HAP-1 (cell line): ENCODE measurements around the gene ISM1.
A peak's percentile ranks its signal among the peaks of the same experiment; 100 is the strongest.

Source experiments
- DNase-seq, 2 experiments: peaks; one replicate each; pipeline ENCODE4 v3.0.0-alpha.2; 2016 to 2020; ENCODE audit warnings: low spot score in 2 of 2
- H3K27me3 ChIP-seq: fragments of 250-450 bp; sonication (Bioruptor Pico); 2 replicates; pipeline ENCODE4 v1.5.1; 2020; ENCODE audit warnings: low read depth, mild to moderate bottlenecking, moderate library complexity
- H3K36me3 ChIP-seq: fragments of 250-450 bp; sonication (Bioruptor Pico); replicated peaks from 2 replicates; pipeline ENCODE4 v1.5.1; 2020; ENCODE audit warnings: mild to moderate bottlenecking
- H3K4me1 ChIP-seq: fragments of 250-450 bp; sonication (Bioruptor Pico); 2 replicates; pipeline ENCODE4 v1.5.1; 2020; ENCODE audit warnings: mild to moderate bottlenecking
- H3K4me3 ChIP-seq: fragments of 250-450 bp; sonication (Bioruptor Pico); 2 replicates; pipeline ENCODE4 v1.5.1; 2020; ENCODE audit warnings: mild to moderate bottlenecking, moderate library complexity
- H3K9me3 ChIP-seq: fragments of 250-450 bp; sonication (Bioruptor Pico); 2 replicates; pipeline ENCODE4 v1.5.1; 2020; ENCODE audit warnings: mild to moderate bottlenecking, moderate library complexity
- in situ Hi-C: fragments of 300-500 bp; cut with MboI; formaldehyde crosslinking; loops from 3 replicates; pipeline ENCODE4 v1.14.3; 2020; ENCODE audit warnings: low sequenced_read_pairs, inconsistent platforms, mixed read lengths

Gene ISM1

DNA sequence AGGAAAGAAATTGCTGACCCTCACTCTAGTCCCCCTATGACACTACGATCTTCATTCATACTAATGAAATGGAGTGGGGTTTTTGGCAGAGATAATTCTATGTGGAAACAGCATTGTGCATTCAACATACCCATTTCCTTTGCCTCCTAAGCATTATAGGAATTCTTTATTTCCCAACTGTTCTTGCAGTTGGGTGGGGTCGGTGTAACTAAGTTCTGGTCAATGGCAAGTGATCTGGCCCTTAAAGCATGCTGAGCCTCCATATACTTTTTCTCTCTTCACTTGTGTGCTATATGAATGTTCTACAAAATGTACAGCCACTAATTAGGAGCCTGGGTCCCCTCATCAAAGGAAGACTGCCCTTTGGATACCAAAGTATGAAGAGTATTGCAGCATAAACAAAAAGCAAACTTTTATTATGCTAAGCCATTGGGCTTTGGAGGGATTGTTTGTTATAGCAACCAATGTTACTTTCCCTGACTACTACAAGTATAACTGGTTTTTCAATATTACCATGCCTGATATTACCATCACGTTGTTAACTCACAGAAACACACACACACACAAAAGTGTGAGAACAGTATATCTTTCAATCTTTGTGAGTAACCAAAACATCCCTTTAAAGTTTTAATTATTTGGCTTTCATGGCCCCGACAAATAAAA, 9.0 kb upstream of the ISM1 start:
- Histone ChIP-seq H3K4me3 (no peak overlapping the region), H3K27me3 (peaks cover 16% of the 10 kb centered on the region), H3K9me3 (no peaks in the 10 kb centered on the region), H3K4me1 (no peaks in the 10 kb centered on the region), H3K36me3 (no peaks in the 10 kb centered on the region)
- in situ Hi-C loops = no loop called here
- no peak for DNase-seq

GRCh38 chr20:13212750-13213149, 8.3 kb upstream of the ISM1 start:
- peaks cover 22% of the 10 kb centered on the region for H3K27me3 ChIP-seq
- no peaks in the 10 kb centered on the region for H3K9me3 ChIP-seq
- in situ Hi-C loops = no loop called here
- H3K4me3 ChIP-seq = no peak overlapping the region
- H3K36me3 ChIP-seq = no peaks in the 10 kb centered on the region
- no peak for DNase-seq
- no peaks in the 10 kb centered on the region for H3K4me1 ChIP-seq

- Histone ChIP-seq H3K9me3 (no peaks in the 10 kb centered on the region), H3K4me1 (no peaks in the 10 kb centered on the region), H3K4me3 (no peak overlapping the region), H3K36me3 (no peaks in the 10 kb centered on the region), H3K27me3 (peaks cover 24% of the 10 kb centered on the region)
- no peak for DNase-seq
- in situ Hi-C loops = no loop called here
Observed at GRCh38 chr20:13213335-13213734, 7.7 kb upstream of the ISM1 start.

GRCh38 chr20:13216533-13216932, 4.5 kb upstream of the ISM1 start:
- Histone ChIP-seq H3K9me3 (no peaks in the 10 kb centered on the region), H3K4me1 (0 out of 2 replicates have a peak, but pooled peaks cover 5% of the 10 kb centered on the region), H3K27me3 (peaks cover 51% of the 10 kb centered on the region), H3K4me3 (no peak overlapping the region), H3K36me3 (no peaks in the 10 kb centered on the region)
- in situ Hi-C loops = no loop called here
- DNase-seq = no peak

DNA sequence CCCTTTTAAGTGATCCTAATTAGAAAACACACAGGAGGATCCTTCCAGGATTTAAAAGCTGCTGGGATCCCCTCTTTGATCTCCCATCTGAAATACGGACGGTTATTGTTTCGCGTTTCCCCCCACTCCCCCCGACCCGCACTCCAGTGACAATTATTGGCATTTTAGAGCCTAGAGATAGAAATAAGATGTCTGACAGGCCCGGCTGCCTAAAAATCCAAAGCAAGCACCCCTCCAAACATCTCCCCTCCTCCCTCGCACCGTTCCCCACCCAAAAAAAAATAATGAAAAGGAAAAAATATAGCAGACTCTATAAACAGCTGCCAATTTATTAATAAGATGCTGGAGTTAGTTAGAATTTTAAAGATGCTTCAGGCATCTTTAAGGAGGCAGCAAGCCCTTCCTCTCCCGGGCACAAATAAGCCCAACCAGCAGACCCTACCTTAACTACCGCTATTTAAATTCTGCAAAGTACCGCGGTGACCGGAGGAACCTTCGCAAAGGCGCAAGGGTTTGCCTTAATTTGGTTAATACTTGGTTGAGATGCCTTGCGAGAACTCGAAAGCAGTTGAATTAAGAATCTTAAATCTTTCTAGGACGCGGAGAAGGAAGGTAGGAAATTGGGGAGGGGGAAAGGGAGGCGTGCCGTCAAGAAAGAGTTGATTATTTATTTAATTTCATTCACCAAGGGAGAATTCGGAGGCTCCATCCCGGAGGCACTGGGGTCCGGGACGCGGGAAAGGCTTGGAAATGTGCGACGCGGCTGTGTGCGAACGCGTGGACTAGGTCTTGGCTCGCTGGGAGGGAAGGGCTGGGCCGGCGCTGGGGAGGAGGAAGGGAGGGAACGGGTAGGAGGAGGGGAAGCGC, 1.5 kb upstream of the ISM1 start:
- no peaks in the 10 kb centered on the region for H3K36me3 ChIP-seq
- H3K4me1 ChIP-seq = 0 out of 2 replicates have a peak, but pooled peaks cover 5% of the 10 kb centered on the region
- peaks cover 54% of the 10 kb centered on the region for H3K27me3 ChIP-seq
- no peak for DNase-seq
- H3K4me3 ChIP-seq = peak overlapping the region; percentile 32
- H3K9me3 ChIP-seq = no peaks in the 10 kb centered on the region
- in situ Hi-C loops = no loop called here

GRCh38 chr20:13220194-13220903, 725 bp upstream of the ISM1 start:
- in situ Hi-C loops = no loop called here
- H3K4me1 ChIP-seq = 0 out of 2 replicates have a peak, but pooled peaks cover 5% of the 10 kb centered on the region
- peaks cover 51% of the 10 kb centered on the region for H3K27me3 ChIP-seq
- H3K4me3 ChIP-seq = peak overlapping the region; percentile 32
- no peaks in the 10 kb centered on the region for H3K9me3 ChIP-seq
- DNase-seq = peak; percentile 25 to 61
- H3K36me3 ChIP-seq = no peaks in the 10 kb centered on the region

DNA sequence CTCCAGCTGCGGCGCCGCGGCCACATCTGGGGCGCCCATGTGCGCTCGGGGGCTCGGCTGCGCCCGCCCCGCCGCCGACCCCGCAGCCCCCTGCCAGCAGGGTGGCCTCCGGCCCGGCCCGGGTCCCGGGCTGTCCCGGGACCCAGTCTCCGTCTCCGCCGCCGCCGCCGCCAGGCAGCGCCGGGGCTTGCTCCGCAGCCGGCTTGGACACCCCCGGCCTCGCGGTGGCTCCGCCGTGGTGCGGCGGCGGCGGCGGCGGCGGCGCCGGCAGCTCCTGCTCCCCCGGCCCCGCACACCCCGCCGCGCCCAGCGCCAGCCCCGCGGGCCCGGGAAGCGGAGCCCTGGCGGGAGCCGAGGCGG, 219 bp downstream of the ISM1 start:
- in situ Hi-C loops = no loop called here
- H3K27me3 ChIP-seq = peaks cover 51% of the 10 kb centered on the region
- peak overlapping the region; percentile 32 for H3K4me3 ChIP-seq
- no peak for DNase-seq
- H3K9me3 ChIP-seq = no peaks in the 10 kb centered on the region
- H3K4me1 ChIP-seq = 0 out of 2 replicates have a peak, but pooled peaks cover 5% of the 10 kb centered on the region
- no peaks in the 10 kb centered on the region for H3K36me3 ChIP-seq

GRCh38 chr20:13221673-13222318, 722 bp downstream of the ISM1 start:
- Histone ChIP-seq H3K4me1 (0 out of 2 replicates have a peak, but pooled peaks cover 5% of the 10 kb centered on the region), H3K27me3 (peaks cover 46% of the 10 kb centered on the region), H3K9me3 (no peaks in the 10 kb centered on the region), H3K4me3 (peak overlapping the region; percentile 9; the same call in 1 of the 2 replicates), H3K36me3 (no peaks in the 10 kb centered on the region)
- DNase-seq = peak; percentile 39 to 68
- in situ Hi-C loops = no loop called here

DNA sequence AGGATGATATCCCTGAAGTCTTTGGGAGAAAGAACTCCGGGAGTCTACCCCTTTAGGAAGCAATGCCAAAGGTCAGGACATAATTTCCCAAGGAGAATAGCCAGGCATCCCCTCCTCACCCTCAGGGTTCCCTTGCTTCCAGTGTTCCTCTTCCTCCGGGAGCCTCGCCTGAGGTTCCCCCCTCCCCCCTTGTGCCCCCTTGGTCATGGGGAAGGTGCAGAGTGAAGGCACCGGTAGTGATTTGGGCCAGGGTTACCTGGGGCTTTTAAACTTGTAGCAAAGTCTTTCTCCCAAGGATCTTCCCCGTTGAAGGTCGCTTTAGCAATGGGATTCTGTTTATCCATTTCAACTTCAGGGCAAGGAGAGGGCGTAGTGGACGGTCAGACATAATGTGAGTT, 1.2 kb downstream of the ISM1 start:
- H3K4me1 ChIP-seq = 0 out of 2 replicates have a peak, but pooled peaks cover 5% of the 10 kb centered on the region
- in situ Hi-C loops = no loop called here

GRCh38 chr20:13223736-13224520, 2.9 kb downstream of the ISM1 start:
- in situ Hi-C loops = no loop called here
- Histone ChIP-seq H3K27me3 (peaks cover 29% of the 10 kb centered on the region), H3K4me1 (0 out of 2 replicates have a peak, but pooled peaks cover 5% of the 10 kb centered on the region)

More for the DNA sequence above, 1.2 kb downstream of the ISM1 start:
- Histone ChIP-seq H3K36me3 (no peaks in the 10 kb centered on the region), H3K4me3 (no peak overlapping the region), H3K27me3 (peaks cover 42% of the 10 kb centered on the region), H3K9me3 (no peaks in the 10 kb centered on the region)
- no peak for DNase-seq

GRCh38 chr20:13226367-13226766, 5.3 kb downstream of the ISM1 start:
- Histone ChIP-seq H3K4me3 (no peak overlapping the region), H3K36me3 (no peaks in the 10 kb centered on the region), H3K4me1 (no peaks in the 10 kb centered on the region), H3K9me3 (no peaks in the 10 kb centered on the region), H3K27me3 (peaks cover 8% of the 10 kb centered on the region)
- in situ Hi-C loops = no loop called here
- DNase-seq = no peak

More at GRCh38 chr20:13223736-13224520, 2.9 kb downstream of the ISM1 start:
- Histone ChIP-seq H3K4me3 (no peak overlapping the region), H3K36me3 (no peaks in the 10 kb centered on the region), H3K9me3 (no peaks in the 10 kb centered on the region)
- no peak for DNase-seq

- in situ Hi-C loops = no loop called here
- Histone ChIP-seq H3K4me3 (no peak overlapping the region), H3K36me3 (no peaks in the 10 kb centered on the region), H3K27me3 (no peaks in the 10 kb centered on the region; the same call in 1 of the 2 replicates), H3K9me3 (no peaks in the 10 kb centered on the region), H3K4me1 (no peaks in the 10 kb centered on the region)
- no peak for DNase-seq
Observed at GRCh38 chr20:13228771-13229170, 7.7 kb downstream of the ISM1 start.

DNA sequence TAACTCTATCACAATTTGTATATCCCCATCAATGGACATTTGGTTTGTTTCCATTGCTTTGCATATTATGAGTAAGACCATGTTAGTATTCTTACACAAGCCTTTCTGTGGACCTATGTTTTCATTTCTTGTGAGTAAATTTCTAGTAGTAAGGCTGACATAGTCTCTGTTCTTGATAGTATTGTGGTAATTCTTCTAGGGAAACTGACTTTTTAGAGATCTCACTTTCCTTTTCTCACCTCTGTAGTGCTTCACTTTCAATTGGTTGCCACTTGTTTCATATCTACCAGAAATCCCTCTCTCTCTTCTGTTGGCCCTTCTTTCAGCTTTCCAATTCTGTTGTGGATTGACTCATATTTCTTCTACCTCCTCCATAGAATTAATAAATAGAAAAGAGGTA, 8.5 kb downstream of the ISM1 start:
- no peaks in the 10 kb centered on the region for H3K9me3 ChIP-seq
- DNase-seq = no peak

More for the DNA sequence above, 8.5 kb downstream of the ISM1 start:
- Histone ChIP-seq H3K27me3 (no peaks in the 10 kb centered on the region; the same call in 1 of the 2 replicates), H3K36me3 (no peaks in the 10 kb centered on the region), H3K4me1 (no peaks in the 10 kb centered on the region), H3K4me3 (no peak overlapping the region)
- in situ Hi-C loops = no loop called here
